Pulmonary artery endothelial cell (primary cell): ENCODE data around the gene NEURL2. TPM values are rescaled to one million over a fixed set of nuclear protein-coding genes. Genes with fewer than 3 reads are reported as not detected.
"Not testable (repeated sequence)": the region's sequence is repeated elsewhere in the genome, so short reads cannot be mapped to it uniquely, and the experiment has no call there.

ENCODE experiments used
- DNase-seq: peaks from one replicate; pipeline ENCODE4 v3.0.0-alpha.2; 2011; ENCODE audit warnings: low read depth, low spot score
- total RNA-seq: library from RNA; depleted of rRNA; stranded (reverse); fragments of >200 nt; gene quantifications from 2 replicates; pipeline ENCODE4 v1.2.3, GENCODE V29; 2014

The NEURL2 gene
- total RNA-seq, 1 donor from 2014 or later: 2.2 TPM

DNA sequence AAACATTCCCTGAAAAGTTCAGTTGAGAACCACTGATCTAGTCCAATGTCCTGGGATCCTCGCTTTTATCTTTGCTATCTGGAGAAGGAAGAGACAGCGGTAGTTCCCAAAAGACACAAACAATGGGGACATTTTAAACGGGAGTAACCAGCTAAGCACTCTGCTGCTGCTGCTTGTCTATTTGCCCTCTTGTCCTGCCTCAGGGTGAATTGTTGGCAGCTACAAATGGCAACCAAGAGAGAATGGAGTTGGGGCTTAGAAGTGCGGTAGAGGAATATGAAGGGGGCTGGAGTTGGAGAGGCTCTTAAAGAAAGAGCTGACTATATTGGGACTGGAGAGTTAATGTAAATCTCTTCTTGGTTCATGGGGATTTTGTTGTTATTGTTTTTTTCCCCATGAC lies 16.4 kb downstream of the NEURL2 start:
- DNase-seq: no peak

DNA sequence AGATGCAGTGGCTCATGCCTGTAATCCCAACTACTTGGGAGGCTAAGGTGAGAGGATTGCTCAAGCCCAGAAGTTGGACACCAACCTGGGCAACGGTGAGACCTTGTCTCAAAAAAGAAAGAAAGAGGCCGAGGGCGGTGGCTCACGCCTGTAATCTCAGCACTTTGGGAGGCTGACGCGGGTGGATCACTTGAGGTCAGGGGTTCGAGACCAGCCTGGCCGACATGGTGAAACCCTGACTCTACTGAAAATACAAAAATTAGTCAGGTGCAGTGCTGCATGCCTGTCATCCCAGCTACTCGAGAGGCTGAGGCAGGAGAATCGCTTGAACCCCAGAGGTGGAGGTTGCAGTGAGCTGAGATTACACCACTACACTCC lies 16.9 kb downstream of the NEURL2 start:
- DNase-seq: not testable (repeated sequence)

DNA sequence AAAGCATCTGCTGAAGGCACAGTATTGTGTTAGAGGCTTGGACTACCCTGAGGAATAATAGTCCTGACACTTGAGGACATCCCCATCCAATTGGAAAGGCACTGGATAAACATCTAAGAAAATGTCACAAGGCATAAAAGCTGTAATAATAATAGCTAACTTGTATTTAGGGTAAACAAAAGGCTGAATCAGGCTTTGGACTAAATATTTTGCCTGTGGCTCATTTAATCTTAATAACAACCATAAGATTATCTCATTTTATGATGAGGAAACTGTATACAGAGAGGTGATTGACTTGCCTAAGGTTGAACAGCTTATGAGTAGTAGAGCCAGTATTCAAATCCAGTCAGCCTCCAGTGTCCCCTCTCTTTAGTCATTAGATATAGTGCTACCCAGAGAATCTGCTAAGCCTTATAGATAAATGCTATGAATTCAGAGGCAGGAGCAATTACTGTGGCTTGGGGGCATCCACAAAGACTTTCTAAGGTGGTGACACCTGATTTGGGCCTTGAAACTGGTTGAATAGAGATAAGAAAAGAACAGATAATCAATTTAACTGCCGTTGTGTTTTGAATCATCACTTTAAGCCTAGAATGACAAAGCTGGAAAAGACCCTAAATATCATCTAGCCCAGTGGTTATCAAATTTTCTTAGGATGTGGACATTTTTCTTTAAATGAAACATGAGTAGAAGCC lies 17.5 kb downstream of the NEURL2 start:
- DNase-seq: no peak

- DNase-seq: no peak
These were observed 18.4 kb downstream of the NEURL2 start for GRCh38 chr20:45872626-45873025.

GRCh38 chr20:45867819-45868176 lies 23.2 kb downstream of the NEURL2 start:
- DNase-seq: no peak

- no peak for DNase-seq
These were observed 23.7 kb downstream of the NEURL2 start for GRCh38 chr20:45867136-45867818.

DNA sequence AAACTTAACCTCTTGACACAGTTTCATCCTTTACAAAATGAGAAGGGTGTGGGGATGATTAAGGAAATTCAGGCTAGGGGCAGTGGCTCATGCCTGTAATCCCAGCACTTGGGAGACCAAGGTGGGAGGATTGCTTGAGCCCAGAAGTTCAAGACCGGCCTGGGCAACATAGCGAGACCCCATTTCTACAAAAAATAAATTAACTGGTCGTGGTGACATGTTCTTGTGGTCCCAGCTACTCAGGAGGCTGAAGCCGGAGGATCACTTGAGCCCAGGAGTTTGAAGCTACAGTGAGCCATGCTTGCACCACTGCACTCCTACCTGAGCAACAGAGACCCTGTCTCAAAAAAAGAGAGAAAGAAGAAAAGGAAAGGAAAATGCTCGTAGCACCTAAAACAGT lies 24.6 kb downstream of the NEURL2 start:
- no peak for DNase-seq

GRCh38 chr20:45863543-45864470 lies 27.2 kb downstream of the NEURL2 start:
- no peak for DNase-seq

DNA sequence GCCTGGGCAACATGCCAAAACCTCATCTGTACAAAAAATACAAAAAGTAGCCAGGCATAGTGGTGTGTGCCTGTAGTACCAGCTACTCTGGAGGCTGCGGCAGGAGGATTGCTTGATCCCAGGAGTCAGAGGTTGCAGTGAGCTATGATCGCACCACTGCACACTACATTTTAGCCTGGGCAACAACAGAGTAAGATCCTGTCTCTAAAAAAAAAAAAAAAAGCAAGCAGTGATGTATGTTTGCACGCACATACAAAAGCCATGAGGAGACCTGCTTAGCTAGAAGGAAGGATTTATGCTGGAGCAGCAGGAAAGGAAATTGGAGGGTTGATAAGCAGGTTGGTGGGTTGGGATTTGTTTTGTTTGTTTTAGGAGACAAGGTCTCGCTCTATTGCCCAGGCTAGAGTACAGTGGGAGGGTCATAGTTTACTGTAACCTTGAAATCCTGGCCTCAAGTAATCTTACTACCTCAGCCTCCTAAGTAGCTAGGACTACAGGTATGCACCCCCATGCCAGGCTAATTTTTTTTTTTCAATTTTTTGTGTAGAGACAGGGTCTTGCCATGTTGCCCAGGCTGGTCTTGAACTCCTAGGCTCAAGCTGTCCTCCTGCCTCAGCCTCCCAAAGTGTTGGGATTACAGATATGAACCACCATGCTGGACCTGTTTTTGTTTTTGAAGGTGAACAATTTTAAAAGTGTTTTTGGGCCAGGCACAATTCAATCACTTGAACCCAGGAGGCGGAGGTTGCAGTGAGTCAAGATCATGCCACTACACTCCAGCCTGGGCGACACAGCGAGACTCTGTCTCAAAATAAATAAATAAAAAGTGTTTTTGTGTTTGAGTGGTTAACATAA lies 29.6 kb downstream of the NEURL2 start:
- DNase-seq: no peak

DNA sequence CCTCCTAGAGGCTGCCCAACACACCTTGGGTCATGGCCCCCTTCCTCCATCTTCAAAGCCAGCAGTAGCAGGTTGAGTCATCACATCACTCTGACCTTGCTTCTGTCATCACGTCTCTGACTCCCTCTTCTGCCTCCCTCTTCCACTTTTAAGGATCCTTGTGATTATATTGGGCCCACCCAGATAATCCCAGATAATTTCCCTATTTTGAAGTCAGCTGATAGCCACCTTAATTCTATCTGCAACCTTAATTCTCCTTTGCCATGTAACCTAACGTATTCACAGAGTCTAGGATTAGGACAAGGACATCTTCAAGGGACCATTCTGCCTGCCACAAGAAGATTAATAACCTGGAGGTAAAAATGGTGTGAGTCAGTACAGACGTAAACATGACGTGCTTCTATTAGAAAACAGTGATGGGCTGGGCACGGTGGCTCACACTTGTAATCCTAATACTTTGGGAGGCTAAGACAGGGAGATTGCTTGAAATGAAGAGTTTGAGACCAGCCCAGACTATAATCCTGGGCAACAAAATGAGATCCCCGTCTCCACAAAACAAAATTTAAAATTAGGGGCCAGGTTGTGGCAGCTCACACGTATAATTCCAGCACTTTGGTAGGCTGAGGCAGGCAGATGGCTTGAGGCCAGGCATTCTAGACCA lies 30.3 kb downstream of the NEURL2 start:
- no peak for DNase-seq

DNA sequence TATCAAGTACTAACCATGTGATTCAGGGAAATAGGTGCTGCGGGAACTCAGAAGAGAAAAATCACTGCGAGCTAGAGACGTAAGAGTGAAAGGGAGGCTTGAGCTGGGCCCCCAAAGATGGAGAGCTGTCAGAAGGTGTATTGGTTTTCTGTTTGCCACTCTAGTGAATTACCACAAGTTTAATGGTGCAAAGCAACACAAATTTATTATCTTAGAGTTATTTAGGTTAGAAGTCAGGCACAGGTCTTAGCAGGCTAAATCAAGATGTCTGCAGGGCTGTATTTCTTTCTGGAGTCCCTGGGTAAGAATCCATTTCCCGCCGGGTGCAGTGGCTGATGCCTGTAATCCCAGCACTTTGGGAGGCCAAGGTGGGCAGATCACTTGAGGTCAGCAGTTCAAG lies 31.1 kb downstream of the NEURL2 start:
- no peak for DNase-seq

- no peak for DNase-seq
These were observed 33.2 kb downstream of the NEURL2 start for GRCh38 chr20:45857882-45858216.

GRCh38 chr20:45857114-45857881 lies 33.7 kb downstream of the NEURL2 start, which contains the start of the genes ACOT8 and ZSWIM3:
TSS of gene ACOT8 (minus strand) at chr20:45857392. CDS start at chr20:45857315, 77 bp downstream.
TSS of gene ZSWIM3 (plus strand) at chr20:45857614. CDS start at chr20:45857826, 212 bp downstream.
- peak; percentile 100 for DNase-seq

GRCh38 chr20:45853484-45853883 lies 37.5 kb downstream of the NEURL2 start:
- no peak for DNase-seq

GRCh38 chr20:45852326-45852725 lies 38.7 kb downstream of the NEURL2 start:
- DNase-seq: no peak

- no peak for DNase-seq
These were observed 39.5 kb downstream of the NEURL2 start for GRCh38 chr20:45851501-45851900.

- no peak for DNase-seq
These were observed 40.1 kb downstream of the NEURL2 start for GRCh38 chr20:45850926-45851325.

GRCh38 chr20:45850238-45850637 lies 40.8 kb downstream of the NEURL2 start:
- no peak for DNase-seq

DNA sequence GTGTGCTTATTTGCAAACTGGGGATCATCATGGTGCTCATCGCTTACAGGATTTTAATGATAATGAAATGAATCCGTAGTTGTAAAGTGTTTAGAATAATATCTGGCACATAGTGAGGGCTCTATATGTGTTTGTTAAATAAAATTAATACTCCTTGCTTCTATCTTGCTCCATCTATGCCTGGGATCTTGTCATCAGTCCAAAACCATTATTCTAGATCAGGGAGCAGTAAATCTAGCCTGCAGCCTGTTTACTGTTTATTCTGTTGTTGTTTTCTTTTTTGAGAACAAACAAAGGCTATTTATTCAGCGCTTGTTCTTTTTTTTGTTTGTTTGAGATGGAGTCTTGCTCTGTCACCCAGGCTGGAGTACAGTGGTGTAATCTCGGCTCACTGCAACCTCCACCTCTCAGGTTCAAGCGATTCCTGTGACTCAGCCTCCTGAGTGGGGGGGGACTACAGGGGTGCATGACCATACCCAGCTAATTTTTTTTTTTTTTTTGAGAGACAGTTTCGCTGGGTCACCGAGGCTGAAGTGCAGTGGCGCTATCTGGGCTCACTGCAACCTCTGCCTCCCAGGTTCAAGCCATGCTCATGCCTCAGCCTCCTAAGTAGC lies 41.9 kb downstream of the NEURL2 start:
- DNase-seq: no peak
